Adrenal gland (tissue), 19 donors: ENCODE measurements around the gene CD81. TPM values are rescaled to one million over a fixed set of nuclear protein-coding genes. Genes with fewer than 3 reads are reported as not detected.
A peak's percentile ranks its signal among the peaks of the same experiment; 100 is the strongest.

Source experiments
- DNase-seq, 7 donors: peaks; one replicate each; pipeline ENCODE4 v3.0.0-alpha.2; 2019 to 2020
- H3K27ac ChIP-seq, 5 donors: fragments of 200-600 bp; sonication (generic) in 4 of 5; 1 replicate in 3 of 5; 2 replicates in 2 of 5; pipeline versions ENCODE4 v1.5.1 to v1.8.0; 2016 to 2020; ENCODE audit warnings: mild to moderate bottlenecking in 1 of 5
- H3K27me3 ChIP-seq: fragments of 200-600 bp; 2 replicates; pipeline ENCODE4 v1.8.0; 2021
- H3K36me3 ChIP-seq, 2 donors: fragments of 200-600 bp; replicated peaks in 1 of 2; 1 replicate in 1 of 2; 2 replicates in 1 of 2; pipeline versions ENCODE4 v1.5.1 to v1.8.0; 2018 to 2022
- H3K4me1 ChIP-seq, 2 donors: fragments of 200-600 bp; replicated peaks in 1 of 2; 1 replicate in 1 of 2; 2 replicates in 1 of 2; pipeline versions ENCODE4 v1.5.1 to v1.8.0; 2018 to 2021
- H3K4me3 ChIP-seq, 4 donors: fragments of 200-600 bp; sonication (generic) in 3 of 4; one replicate each; pipeline ENCODE4 v1.5.1; 2016 to 2018
- H3K9me3 ChIP-seq, 3 donors: fragments of 200-600 bp; sonication (generic) in 1 of 3; replicated peaks in 1 of 3; 1 replicate in 2 of 3; 2 replicates in 1 of 3; pipeline versions ENCODE4 v1.5.1 to v1.8.0; 2016 to 2021
- CTCF ChIP-seq, 6 experiments: fragments of 450-650 bp in 4 of 6; fragments of 200-600 bp in 2 of 6; sonication (generic) in 1 of 6; IDR thresholded peaks; 1 replicate in 5 of 6; 2 replicates in 1 of 6; pipeline versions ENCODE4 v1.5.1 to v1.8.0; 2016 to 2021; ENCODE audit warnings: antibody characterized with exemption in 6 of 6, mild to moderate bottlenecking in 2 of 6, moderate library complexity in 1 of 6
- POLR2A ChIP-seq, 2 donors: fragments of 450-650 bp; IDR thresholded peaks; one replicate each; pipeline ENCODE4 v1.6.1; 2017; ENCODE audit warnings: antibody characterized with exemption in 2 of 2, mild to moderate bottlenecking in 2 of 2, moderate library complexity in 1 of 2
- WGBS, 4 donors: extraction: QIAGEN DNeasy Blood & Tissue Kit in 2 of 4; methylation state at CpG; one replicate each; pipeline versions ENCODE4 v1.1.5 to v1.1.7; 2013 to 2017; 5-methylcytosine and 5-hydroxymethylcytosine counted together
- intact Hi-C, 2 donors: fragments of 100-400 bp; cut with DNase I; formaldehyde crosslinking; loops; one replicate each; pipeline versions ENCODE4 v1.14.1 to v1.15.0; 2022 to 2023
- long read RNA-seq, 10 donors: library from polyadenylated mRNA in 3 of 10; unstranded in 2 of 10; stranded (forward) in 1 of 10; transcript quantifications; one replicate each; pipeline ENCODE4 v2.0.0 and lab custom pipeline, GENCODE V29; 2021 to 2026
- polyA plus RNA-seq, 3 donors: library from polyadenylated mRNA; stranded (reverse); fragments of 200-250 nt in 2 of 3; fragments of 350-450 nt in 1 of 3; fragmentation: Illumina TruSeq in 1 of 3; extraction: RNeasy Lipid Tissue Mini Kit (QIAGEN cat#74804) in 1 of 3; gene quantifications; one replicate each; pipeline ENCODE4 v1.2.3, GENCODE V29; 2013 to 2014
- total RNA-seq, 9 donors: library from RNA; depleted of rRNA in 4 of 9; stranded (reverse); fragments of >200 nt in 4 of 9; fragments of 120-200 nt in 1 of 9; fragmentation: NEBNext Ultra II Directional in 1 of 9; extraction: Animal tissue kit (Norgen Biotek cat#: 25700) in 1 of 9; gene quantifications; one replicate each; pipeline versions ENCODE4 v1.1.0 to v1.2.4, GENCODE V29; 2013 to 2023
- donor health status: healthy with polysubstance abuse.
- donor health status: Bipolar disorder and iron deficiency.
- donor health status: DM: yes; HTN: yes; CAD: no.
- donor health status: DM: no; HTN: no; CAD: no.
- donor health status: DM: no; HTN: no; CAD: no.
- donor health status: DM: yes; HTN: yes; CAD: no.

CD81 gene
- total RNA-seq (100 to 1,000 TPM in 8 of 9 donors, 10 to 100 TPM in 1; 40.9 to 444 (median 299) TPM), polyA plus RNA-seq (100 to 1,000 TPM; 147 to 360 (median 190) TPM)
- long read RNA-seq, donor 1, transcript CD81-204 (5 exons, 940 nt) = minor isoform, 6 of 77 reads
- long read RNA-seq, donor 1, transcript CD81-201 (8 exons, 1,520 nt) = major isoform, 48 of 77 reads
- long read RNA-seq, donor 1, partial matches to known transcripts = 22 of 77 reads
- long read RNA-seq, donor 1, other reads (novel, unspliced or antisense) = 0 of 77 reads
- long read RNA-seq, donor 2, transcript CD81-201 (8 exons, 1,520 nt) = major isoform, 48 of 59 reads
- long read RNA-seq, donor 2, partial matches to known transcripts = 8 of 59 reads
- long read RNA-seq, donor 2, other reads (novel, unspliced or antisense) = 0 of 59 reads
- long read RNA-seq, donor 3, transcript CD81-201 (8 exons, 1,520 nt) = major isoform, 50 of 59 reads
- long read RNA-seq, donor 3, partial matches to known transcripts = 6 of 59 reads
- long read RNA-seq, donor 3, other reads (novel, unspliced or antisense) = 0 of 59 reads
- long read RNA-seq, donor 4, partial matches to known transcripts = 15 of 19 reads
- long read RNA-seq, donor 4, other reads (novel, unspliced or antisense) = 1 of 19 reads
- long read RNA-seq, donor 5, transcript CD81-207 (6 exons, 890 nt) = minor isoform, 8 of 361 reads
- long read RNA-seq, donor 5, transcript CD81-201 (8 exons, 1,520 nt) = major isoform, 330 of 361 reads
- long read RNA-seq, donor 5, partial matches to known transcripts = 4 of 361 reads
- long read RNA-seq, donor 5, other reads (novel, unspliced or antisense) = 16 of 361 reads
- long read RNA-seq, donor 6, transcript CD81-201 (8 exons, 1,520 nt) = major isoform, 5 of 33 reads
- long read RNA-seq, donor 6, partial matches to known transcripts = 22 of 33 reads
- long read RNA-seq, donor 6, other reads (novel, unspliced or antisense) = 2 of 33 reads
- long read RNA-seq, donor 7, transcript CD81-201 (8 exons, 1,520 nt) = major isoform, 32 of 39 reads
- long read RNA-seq, donor 7, partial matches to known transcripts = 0 of 39 reads
- long read RNA-seq, donor 7, other reads (novel, unspliced or antisense) = 0 of 39 reads
- long read RNA-seq, donor 8, transcript CD81-201 (8 exons, 1,520 nt) = major isoform, 88 of 153 reads
- long read RNA-seq, donor 8, transcript CD81-204 (5 exons, 940 nt) = minor isoform, 6 of 153 reads
- long read RNA-seq, donor 8, partial matches to known transcripts = 55 of 153 reads
- long read RNA-seq, donor 8, other reads (novel, unspliced or antisense) = 0 of 153 reads
- long read RNA-seq, donor 9, transcript CD81-201 (8 exons, 1,520 nt) = major isoform, 43 of 64 reads
- long read RNA-seq, donor 9, partial matches to known transcripts = 18 of 64 reads
- long read RNA-seq, donor 9, other reads (novel, unspliced or antisense) = 0 of 64 reads
- long read RNA-seq, donor 10, transcript CD81-201 (8 exons, 1,520 nt) = major isoform, 43 of 73 reads
- long read RNA-seq, donor 10, transcript CD81-204 (5 exons, 940 nt) = minor isoform, 6 of 73 reads
- long read RNA-seq, donor 10, partial matches to known transcripts = 21 of 73 reads
- long read RNA-seq, donor 10, other reads (novel, unspliced or antisense) = 0 of 73 reads

- TF ChIP-seq CTCF (IDR thresholded peaks at IDR 0.05) (peak in 1 of 6 experiments; percentile 21), POLR2A (IDR thresholded peaks at IDR 0.05) (peak in 1 of 2 donors; percentile 41)
- no peaks in the 10 kb centered on the region for H3K36me3 ChIP-seq
- H3K4me3 ChIP-seq = peak within 1 kb of the TSS; percentile 66 to 99 (median 71)
- H3K9me3 ChIP-seq = no peaks in the 10 kb centered on the region
- intact Hi-C loops = no loop called here
- H3K4me1 ChIP-seq = peaks cover 7 to 33% of the 10 kb centered on the region in 2 donors
- 6 to 80% (median 7%) methylated on average over 1 to 64 of the region's 65 CpGs; no CpG with 5 or more reads in 1 of the 4 donors for WGBS, 4 donors
- H3K27me3 ChIP-seq = no peaks in the 10 kb centered on the region
- DNase-seq = peak in 6 of 7 donors; percentile 33 to 66 (median 52)
- peak within 1 kb of the TSS; percentile 60 to 99 (median 91) for H3K27ac ChIP-seq
These were observed at the start of gene CD81 for GRCh38 chr11:2376751-2377451. TSS of gene CD81 (plus strand) at chr11:2377310. CDS start at chr11:2377550, 240 bp downstream.

DNA sequence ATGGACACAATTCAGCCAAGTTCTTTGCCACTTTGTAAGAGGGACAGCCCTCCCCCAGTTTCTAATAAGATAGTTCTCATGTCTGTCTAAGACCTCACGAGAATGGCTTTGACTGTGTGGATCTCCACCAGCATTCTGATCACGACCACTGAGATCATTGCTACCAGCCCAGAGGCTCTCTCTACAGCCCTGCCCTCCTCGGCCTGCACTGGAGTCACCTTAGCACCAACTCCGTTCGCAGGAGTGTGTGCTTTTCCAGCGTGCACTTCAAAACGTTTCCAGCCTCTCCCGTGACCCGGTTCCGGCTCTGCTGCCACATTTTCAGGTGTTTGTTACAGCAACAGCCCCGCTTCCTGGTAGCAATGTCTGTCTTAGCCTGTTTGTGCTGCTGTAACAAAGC is 49.1 kb upstream of the CD81 start:
- intact Hi-C loops = no loop called here
- Histone ChIP-seq H3K4me1 (no peaks in the 10 kb centered on the region), H3K36me3 (no peaks in the 10 kb centered on the region), H3K27ac (no peak overlapping the region), H3K9me3 (no peaks in the 10 kb centered on the region), H3K27me3 (no peaks in the 10 kb centered on the region), H3K4me3 (no peak overlapping the region)
- peak in 2 of 7 donors; percentile 8 to 20 for DNase-seq
- TF ChIP-seq POLR2A (IDR thresholded peaks at IDR 0.05) (no peak), CTCF (IDR thresholded peaks at IDR 0.05) (no peak)
- 83 to 90% (median 88%) methylated on average over 11 of the region's 11 CpGs for WGBS, 4 donors

- Histone ChIP-seq H3K36me3 (no peaks in the 10 kb centered on the region), H3K27me3 (no peaks in the 10 kb centered on the region), H3K4me1 (no peaks in the 10 kb centered on the region), H3K4me3 (no peak overlapping the region), H3K9me3 (no peaks in the 10 kb centered on the region), H3K27ac (no peak overlapping the region)
- intact Hi-C loops = no loop called here
- peak in 2 of 7 donors; percentile 4 to 7 for DNase-seq
- WGBS, 4 donors = 91 to 96% (median 92%) methylated on average over 15 of the region's 15 CpGs
- TF ChIP-seq POLR2A (IDR thresholded peaks at IDR 0.05) (no peak), CTCF (IDR thresholded peaks at IDR 0.05) (no peak)
These were observed 48.3 kb upstream of the CD81 start for GRCh38 chr11:2328656-2329354.
